ENCODE data around the gene TWIST1.
A peak's percentile ranks its signal among the peaks of the same experiment; 100 is the strongest.

The TWIST1 gene

GRCh38 chr7:19090526-19090925 lies 26.9 kb downstream of the TWIST1 start:
- TF ChIP-seq EP300 (IDR thresholded peaks at IDR 0.05; ENCODE audit: borderline replicate concordance) (no peak), CREB1 (IDR thresholded peaks at IDR 0.05; ENCODE audit: low read depth) (no peak), YY1 (IDR thresholded peaks at IDR 0.05; ENCODE audit: low read depth) (no peak), REST (IDR thresholded peaks at IDR 0.05; ENCODE audit: low read depth) (no peak), RAD21 (IDR thresholded peaks at IDR 0.05; ENCODE audit: low read depth) (no peak), TCF12 (IDR thresholded peaks at IDR 0.05; ENCODE audit: low read depth) (no peak), NFIC (IDR thresholded peaks at IDR 0.05) (no peak)
- TF ChIP-seq, protein P1, sequence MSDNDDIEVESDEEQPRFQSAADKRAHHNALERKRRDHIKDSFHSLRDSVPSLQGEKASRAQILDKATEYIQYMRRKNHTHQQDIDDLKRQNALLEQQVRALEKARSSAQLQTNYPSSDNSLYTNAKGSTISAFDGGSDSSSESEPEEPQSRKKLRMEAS (IDR thresholded peaks at IDR 0.05) = no peak

GRCh38 chr7:19089797-19090196 lies 27.6 kb downstream of the TWIST1 start:
- TF ChIP-seq TEAD4 (IDR thresholded peaks at IDR 0.05) (no peak), FOXM1 (IDR thresholded peaks at IDR 0.05; ENCODE audit: borderline replicate concordance, low read depth) (no peak)

DNA sequence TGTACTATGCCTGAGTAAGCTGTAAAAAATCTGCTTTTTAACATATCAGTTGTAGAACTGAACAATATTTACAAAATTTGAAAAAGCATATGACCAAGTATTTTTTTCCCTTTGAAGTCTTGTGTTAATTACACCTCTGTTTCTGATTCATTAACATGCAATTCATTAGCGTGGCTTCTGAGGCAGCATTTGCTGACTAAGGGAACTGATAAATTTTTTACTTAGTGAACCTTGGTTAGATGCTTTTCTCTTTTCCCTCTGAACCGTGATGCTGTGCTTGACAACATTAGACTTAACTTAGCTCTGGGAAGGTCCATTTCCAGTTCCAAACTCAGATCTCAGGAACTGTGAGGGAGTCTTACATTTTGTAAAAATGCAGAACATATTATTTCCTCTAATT lies 28.1 kb downstream of the TWIST1 start:
- TF ChIP-seq, protein P2, sequence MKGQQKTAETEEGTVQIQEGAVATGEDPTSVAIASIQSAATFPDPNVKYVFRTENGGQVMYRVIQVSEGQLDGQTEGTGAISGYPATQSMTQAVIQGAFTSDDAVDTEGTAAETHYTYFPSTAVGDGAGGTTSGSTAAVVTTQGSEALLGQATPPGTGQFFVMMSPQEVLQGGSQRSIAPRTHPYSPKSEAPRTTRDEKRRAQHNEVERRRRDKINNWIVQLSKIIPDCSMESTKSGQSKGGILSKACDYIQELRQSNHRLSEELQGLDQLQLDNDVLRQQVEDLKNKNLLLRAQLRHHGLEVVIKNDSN (IDR thresholded peaks at IDR 0.05) = no peak
- TF ChIP-seq EGR1 (IDR thresholded peaks at IDR 0.05) (no peak), NFIC (IDR thresholded peaks at IDR 0.05) (no peak), CREB1 (IDR thresholded peaks at IDR 0.05; ENCODE audit: low read depth) (no peak), FOXM1 (IDR thresholded peaks at IDR 0.05; ENCODE audit: borderline replicate concordance, low read depth) (no peak), CEBPB (IDR thresholded peaks at IDR 0.05) (no peak), YY1 (IDR thresholded peaks at IDR 0.05; ENCODE audit: low read depth) (no peak), TAF1 (IDR thresholded peaks at IDR 0.05; ENCODE audit: low read depth) (no peak), TCF12 (IDR thresholded peaks at IDR 0.05; ENCODE audit: low read depth) (no peak), REST (IDR thresholded peaks at IDR 0.05; ENCODE audit: low read depth) (no peak), RAD21 (IDR thresholded peaks at IDR 0.05; ENCODE audit: low read depth) (no peak), TEAD4 (IDR thresholded peaks at IDR 0.05) (no peak), ZBTB7A (IDR thresholded peaks at IDR 0.05; ENCODE audit: low read depth) (no peak)

DNA sequence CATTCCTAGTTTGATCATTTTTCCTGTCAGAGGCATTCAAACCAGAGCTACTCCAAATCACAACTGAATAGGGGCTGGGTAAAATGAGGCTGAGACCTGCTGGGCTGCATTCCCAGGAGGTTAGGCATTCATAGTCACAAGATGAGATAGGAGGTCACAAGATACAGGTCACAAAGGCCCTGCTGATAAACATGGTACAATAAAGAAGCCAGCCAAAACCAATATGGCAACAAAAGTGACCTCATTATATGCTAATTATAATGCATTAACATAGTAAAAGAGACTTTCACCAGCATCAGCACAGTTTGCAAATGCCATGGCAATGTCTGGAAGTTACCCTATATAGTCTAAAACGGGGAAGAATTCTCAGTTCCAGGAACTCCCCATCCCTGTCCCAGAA lies 37.3 kb downstream of the TWIST1 start:
- TF ChIP-seq, protein P1 (IDR thresholded peaks at IDR 0.05) = no peak
- TF ChIP-seq REST (IDR thresholded peaks at IDR 0.05; ENCODE audit: low read depth) = no peak
- TF ChIP-seq ZBTB7A (IDR thresholded peaks at IDR 0.05; ENCODE audit: low read depth) = no peak
- no peak for TF ChIP-seq NFIC (IDR thresholded peaks at IDR 0.05)
- no peak for TF ChIP-seq TAF1 (IDR thresholded peaks at IDR 0.05; ENCODE audit: low read depth)
- TF ChIP-seq CEBPB (IDR thresholded peaks at IDR 0.05) = no peak
- no peak for TF ChIP-seq TCF12 (IDR thresholded peaks at IDR 0.05; ENCODE audit: low read depth)
- no peak for TF ChIP-seq CREB1 (IDR thresholded peaks at IDR 0.05; ENCODE audit: low read depth)
- TF ChIP-seq FOXM1 (IDR thresholded peaks at IDR 0.05; ENCODE audit: borderline replicate concordance, low read depth) = no peak
- TF ChIP-seq RAD21 (IDR thresholded peaks at IDR 0.05; ENCODE audit: low read depth) = no peak
- no peak for TF ChIP-seq YY1 (IDR thresholded peaks at IDR 0.05; ENCODE audit: low read depth)
- no peak for TF ChIP-seq EGR1 (IDR thresholded peaks at IDR 0.05)
- TF ChIP-seq, protein P2 (IDR thresholded peaks at IDR 0.05) = no peak
- no peak for TF ChIP-seq TEAD4 (IDR thresholded peaks at IDR 0.05)
- no peak for TF ChIP-seq EP300 (IDR thresholded peaks at IDR 0.05; ENCODE audit: borderline replicate concordance)

DNA sequence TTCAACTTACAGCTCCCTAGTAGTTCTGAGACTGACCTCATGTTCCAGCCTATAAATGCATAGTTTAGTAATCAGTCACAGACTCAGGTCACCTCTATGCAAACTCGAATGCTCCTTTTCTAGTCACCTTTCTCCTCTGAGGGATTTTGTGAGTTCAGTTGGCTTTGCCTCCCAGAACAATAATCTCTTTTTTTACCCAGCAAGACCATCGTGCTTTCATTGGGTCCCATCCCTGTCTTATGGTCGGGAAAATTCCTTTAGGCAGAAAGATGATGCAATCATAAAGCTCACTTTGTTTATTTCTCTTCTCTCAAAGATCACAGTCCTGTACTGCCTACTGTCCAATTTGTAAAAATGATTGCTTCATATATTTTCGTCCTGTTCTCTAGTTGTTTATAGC lies 38.4 kb downstream of the TWIST1 start:
- 0 out of 2 replicates have a peak, but pooled peaks have one; percentile 38 for TF ChIP-seq CEBPB (IDR thresholded peaks at IDR 0.05)
- no peak for TF ChIP-seq TEAD4 (IDR thresholded peaks at IDR 0.05)
